GM11168 (cell line): ENCODE results near the gene CFAP99.

Experiments used
- in situ Hi-C: fragments of 300-500 bp; cut with MboI; formaldehyde crosslinking; loops from one replicate; pipeline ENCODE4 v1.12.0; 2022; ENCODE audit warnings: low sequenced_read_pairs; ENCODE audit not compliant: unreplicated experiment

CFAP99 gene

DNA sequence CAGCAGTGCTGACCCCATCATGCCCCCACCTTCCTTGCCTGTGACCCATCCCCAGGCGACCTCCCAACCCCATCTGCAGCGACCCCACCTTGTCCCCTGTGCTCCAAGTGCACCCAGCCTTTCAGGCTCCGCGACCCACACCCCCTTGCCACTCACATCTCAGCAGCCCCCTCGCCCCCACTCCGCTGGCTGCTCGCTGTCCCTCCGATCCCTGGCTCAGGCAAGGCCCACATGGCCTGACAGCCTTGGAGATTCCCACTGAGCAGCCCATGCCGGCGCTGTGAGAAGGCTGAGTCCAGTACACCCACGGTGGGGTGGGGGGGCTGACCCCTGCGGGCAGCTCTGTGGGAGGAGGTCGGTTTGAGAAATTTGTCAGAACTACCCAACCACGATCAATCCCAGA, 9.4 kb upstream of the CFAP99 start:
- in situ Hi-C loops: no loop called here

DNA sequence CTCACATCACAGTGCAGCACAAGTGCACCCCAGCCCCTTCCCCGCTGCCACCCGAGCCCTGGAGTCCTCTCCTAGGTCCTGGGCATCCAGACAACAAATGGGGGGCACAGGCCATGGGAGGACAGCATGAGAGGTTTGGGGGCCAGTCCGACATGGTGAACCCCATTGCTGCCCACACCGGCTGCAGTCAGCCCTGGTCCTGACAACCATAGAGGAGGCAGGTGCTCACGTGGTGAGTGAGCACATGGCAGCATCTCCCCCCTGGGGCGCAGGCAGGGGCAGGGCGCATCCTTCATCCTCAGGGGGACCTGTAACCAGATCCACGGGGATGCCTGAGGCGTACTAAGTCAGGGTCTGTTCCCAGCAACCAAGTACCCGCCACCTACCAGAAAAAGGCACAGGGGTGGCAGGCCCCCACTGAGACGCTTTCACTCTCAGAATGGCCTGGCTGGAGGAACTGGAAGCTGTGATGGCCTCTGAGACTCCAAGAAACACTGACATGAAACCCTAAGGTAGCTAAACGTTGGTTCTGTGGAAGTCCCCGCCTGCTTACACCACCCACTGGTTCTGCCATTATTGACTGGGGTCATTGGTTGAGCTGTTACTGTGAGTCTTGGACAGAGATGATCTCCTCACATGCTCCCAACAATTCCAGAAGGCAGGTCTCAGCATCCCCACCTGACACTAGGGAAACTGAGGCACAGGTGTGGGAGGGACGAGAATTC, 6.8 kb upstream of the CFAP99 start:
- in situ Hi-C loops: no loop called here

GRCh38 chr4:2412534-2412884, 6.2 kb upstream of the CFAP99 start:
- in situ Hi-C loops: no loop called here

DNA sequence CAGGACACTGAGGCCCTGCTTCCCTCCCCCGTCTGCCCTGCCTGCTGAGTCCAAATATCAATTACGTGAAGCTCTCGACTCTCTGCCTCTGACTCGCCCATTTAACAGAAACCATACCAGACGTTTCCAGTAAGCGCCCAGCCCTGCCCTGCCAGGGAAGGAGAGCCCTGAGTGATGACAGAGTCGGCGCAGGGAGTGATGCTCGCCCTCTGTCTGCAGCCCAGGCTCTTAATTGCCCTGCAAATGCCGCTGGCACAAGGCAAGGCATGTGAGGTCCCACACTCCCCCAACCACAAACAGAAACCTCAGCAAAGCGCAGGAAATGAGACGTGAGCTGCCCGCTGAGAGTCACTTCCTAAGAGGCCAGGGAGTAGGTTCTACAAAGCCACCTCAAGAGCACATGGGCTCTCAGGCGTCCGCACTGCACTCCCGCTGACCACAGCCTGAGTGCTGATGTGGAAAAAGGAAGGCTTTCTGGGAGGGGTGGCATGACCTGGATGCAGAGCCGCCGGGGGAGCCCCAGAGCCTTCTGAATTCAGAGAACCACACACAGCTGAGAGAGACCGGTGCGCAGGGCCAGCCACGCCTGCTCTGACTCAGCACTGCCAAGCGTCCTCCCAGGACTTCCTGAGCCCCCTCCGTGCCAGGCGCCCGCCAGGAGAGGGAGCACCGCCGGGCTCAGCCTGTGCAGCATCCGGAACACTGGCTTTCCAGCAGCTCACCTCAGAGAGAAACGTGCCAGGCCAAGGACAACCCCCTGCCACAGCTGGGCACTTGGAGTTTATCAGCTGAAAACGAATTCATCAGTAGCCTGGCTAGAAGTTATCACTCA, 5.7 kb upstream of the CFAP99 start:
- in situ Hi-C loops: no loop called here

GRCh38 chr4:2413821-2414610, 4.7 kb upstream of the CFAP99 start:
- in situ Hi-C loops: no loop called here

GRCh38 chr4:2415213-2415612, 3.5 kb upstream of the CFAP99 start:
- in situ Hi-C loops: no loop called here

DNA sequence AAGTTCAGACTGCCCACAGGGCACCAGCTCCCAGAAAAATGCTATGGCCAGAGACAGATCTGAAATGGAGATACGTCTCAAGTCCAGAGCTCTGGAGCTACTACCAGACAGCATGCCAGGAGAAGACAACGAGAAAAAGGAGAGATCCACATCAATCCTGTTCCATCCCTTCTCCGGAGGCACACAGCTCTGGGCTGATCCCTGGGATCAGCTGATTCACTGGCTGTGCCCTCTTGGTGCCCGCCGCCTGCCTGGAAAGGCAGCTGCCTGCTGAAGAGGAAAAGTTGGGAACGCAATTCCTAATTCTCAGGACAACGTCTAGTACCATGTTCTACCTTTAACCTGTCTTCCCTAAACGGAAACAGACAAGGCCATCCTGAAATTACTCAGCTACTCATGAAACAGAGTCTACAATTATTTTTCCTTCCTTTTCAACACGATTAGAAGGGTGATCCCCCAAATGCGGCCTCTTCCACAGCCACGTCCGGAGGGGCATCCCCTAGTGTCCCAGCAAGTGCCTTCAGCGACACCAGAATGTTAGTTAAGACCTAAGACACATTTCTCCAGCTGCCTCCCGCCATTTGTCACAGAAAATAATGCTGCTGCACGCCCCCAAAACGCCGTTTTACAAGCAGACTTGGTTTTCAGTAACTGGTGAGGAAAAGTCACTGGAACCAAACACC, 2.7 kb upstream of the CFAP99 start:
- in situ Hi-C loops: no loop called here

- in situ Hi-C loops: no loop called here
These were observed 2.1 kb upstream of the CFAP99 start for GRCh38 chr4:2416564-2417225.

DNA sequence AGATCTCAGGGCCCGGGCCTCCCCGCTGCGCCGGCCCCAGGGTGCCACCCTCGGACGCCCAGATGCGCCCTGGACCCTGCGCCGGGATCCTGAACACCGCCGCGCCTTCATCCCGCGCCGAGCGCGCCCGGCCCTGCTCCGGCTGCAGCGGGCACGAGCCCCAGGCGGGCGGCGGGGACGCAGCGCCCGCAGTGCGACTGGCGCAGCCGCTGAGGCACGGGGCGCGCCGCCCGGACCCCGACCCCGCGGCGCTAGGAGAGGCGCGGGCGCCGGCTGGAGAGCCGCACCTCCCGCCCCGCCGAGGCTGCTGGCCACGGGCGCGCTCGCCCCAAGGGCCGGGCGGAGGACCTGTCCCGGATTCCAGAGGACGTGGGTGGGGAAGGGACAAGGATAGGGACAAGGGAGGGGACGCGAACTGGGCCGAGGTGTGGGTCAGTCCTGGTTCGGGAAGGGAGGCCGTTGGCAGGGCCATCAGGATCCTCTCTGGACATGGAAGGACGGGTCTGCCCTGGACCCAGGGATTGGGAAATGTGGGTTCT, 1.5 kb upstream of the CFAP99 start:
- in situ Hi-C loops: no loop called here

DNA sequence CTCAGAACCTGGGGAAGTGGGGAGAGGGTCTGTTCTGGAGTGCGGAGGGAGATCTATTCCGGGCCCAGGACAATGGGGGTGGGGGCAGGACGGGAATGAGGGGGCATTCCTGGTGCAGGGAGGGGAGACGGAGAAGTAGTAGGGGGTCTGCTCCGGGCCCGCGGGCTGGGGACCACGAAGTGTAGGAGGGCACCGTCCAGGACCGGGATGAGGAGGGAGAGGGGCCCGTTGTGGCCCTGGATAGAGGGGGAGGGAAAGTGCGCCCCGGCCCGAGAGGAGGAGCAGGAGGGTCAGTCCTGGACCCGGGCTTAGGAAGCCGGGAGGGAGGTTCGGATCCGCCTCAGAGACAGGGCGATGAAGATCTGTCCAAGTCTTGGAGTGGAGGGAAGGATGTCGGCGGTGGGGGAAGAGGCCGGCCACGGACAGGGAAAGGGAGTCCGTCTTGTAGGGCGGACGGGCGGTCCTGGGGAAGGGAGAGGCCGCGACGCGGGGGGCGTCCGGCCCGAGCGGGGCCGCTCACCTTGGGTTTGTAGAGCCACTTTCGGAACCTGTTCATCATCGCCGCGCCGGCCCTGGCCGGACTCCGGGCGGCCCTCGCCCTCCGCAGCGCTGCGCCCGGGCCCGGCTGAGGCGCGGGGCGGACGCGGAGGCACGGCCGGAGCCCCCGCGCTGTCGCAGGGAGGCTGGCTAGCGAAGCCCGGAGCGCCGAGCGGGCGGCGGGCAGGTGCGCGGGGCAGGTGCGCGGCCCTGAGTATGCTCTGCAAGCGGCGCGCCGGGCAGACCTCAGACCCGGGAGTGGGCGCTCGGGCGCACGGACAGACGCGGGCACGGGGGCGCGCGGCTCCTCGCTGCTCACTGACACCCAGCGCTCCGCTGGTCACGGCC, 748 bp upstream of the CFAP99 start, which contains the start of gene ZFYVE28:
TSS of gene ZFYVE28 (minus strand) at position 881 of the 885 bp plus-strand sequence. CDS start at position 559, 322 bp downstream.
- in situ Hi-C loops: no loop called here

- in situ Hi-C loops: no loop called here
These were observed 1.1 kb downstream of the CFAP99 start for GRCh38 chr4:2419814-2420213.

- in situ Hi-C loops: no loop called here
These were observed 3.2 kb downstream of the CFAP99 start for GRCh38 chr4:2421928-2422327.

DNA sequence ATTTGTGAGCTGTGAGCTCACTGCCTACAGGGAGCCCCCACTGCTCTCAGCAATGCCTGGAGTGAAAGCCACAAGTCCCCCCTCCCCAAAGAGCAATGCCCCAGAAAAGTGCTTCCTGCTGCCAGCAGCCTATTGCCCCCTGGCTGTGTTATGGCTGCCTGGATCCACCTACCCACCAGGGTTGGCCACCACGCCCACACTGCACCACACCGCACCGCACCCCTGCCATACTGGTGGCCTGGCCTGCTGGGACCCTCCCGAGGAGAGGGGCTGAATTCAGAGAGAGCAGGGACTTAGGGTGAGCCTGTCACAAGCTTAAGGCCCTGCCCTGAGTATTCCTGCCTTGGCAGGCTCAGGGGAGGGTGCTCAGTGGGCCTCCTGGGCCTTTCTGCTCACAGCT, 4.3 kb downstream of the CFAP99 start:
- in situ Hi-C loops: no loop called here

DNA sequence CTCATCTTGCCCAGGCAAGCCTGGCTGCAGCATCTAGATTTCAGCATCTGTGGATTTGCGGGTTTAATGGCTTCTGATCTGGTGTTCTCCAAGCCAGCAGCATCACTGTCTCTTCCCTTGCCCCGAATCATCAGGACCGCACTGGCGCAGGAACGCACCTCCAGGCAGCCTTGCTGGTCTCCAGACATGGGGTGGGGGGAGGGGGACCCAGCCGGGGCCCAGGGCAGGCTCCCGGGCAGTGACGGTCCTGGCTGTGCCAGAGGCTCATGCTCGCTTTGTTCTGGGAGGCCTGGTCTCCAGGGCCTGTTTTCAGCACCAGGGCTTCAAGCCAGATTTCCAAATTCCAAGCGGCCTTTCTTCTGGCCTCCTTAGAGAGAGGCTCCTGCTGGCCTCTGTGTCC, 4.9 kb downstream of the CFAP99 start:
- in situ Hi-C loops: no loop called here

DNA sequence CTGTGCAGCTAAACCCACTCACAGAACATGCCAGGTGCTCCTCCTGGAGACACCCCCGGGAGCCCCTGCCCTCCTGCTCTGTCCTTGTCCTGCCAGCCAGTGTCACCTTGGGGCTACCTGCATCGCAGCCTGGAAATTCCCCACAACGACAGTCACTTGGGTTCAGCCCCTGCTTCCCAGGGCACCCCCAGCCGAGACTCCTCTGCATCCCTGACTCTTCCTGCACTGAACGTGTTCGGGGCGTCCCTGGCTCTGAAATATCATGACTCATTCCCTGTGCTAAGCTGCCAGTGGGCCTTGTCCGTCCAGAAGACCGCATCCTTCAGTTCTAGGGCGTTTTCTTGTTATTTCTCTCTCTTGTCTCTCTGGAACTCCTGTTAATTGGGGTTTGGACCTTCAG, 5.8 kb downstream of the CFAP99 start:
- in situ Hi-C loops: no loop called here

DNA sequence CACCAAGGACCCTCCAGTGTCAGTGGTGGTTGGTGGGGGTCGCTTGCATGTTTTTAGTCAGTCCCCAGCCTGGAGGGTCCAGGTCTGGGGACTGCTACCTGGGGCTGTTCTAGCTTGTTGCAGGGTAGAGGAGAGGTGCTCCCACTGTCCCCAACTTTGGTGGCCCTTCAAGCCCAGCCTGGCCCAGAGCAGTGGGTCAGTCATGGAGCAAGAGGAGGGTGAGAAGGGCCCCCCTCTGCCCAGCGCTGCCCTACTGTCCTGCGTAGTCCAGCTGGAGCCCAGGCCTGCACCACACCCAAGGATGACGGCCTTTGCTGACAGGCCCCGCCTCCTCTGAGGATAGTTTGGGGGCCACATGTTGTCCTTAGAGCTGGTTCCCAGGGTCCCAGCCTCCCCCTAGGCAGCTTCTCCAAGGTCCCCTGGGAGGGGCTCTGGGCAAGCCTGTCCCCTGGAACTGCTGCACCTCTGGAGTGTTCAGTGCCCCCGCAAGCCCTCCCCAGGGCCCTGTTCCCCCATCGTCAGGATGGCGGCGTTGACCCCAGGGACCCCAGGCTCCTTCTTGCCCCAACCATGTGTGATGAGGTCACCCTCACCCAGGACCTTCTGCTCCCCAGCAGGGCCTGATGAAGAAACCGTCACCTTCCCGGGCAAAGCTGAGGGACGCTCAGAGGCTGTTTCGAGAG, 6.8 kb downstream of the CFAP99 start:
- in situ Hi-C loops: no loop called here

DNA sequence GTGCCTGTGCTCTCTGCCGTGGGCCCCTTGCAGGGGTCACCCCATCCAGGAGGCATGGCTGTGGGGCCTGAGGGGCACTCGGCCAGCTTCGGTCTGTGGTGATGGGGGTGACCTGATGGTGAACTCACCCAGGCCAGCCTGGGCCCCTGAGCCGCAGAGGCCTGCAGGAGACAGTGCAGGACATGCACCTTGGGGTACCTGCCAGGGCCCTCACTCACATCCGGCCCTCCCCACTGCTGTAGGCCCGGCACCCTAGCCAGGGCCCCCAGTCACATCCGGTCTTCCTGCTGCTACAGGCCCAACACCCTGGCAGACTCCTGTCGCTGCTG, 7.3 kb downstream of the CFAP99 start:
- in situ Hi-C loops: no loop called here

DNA sequence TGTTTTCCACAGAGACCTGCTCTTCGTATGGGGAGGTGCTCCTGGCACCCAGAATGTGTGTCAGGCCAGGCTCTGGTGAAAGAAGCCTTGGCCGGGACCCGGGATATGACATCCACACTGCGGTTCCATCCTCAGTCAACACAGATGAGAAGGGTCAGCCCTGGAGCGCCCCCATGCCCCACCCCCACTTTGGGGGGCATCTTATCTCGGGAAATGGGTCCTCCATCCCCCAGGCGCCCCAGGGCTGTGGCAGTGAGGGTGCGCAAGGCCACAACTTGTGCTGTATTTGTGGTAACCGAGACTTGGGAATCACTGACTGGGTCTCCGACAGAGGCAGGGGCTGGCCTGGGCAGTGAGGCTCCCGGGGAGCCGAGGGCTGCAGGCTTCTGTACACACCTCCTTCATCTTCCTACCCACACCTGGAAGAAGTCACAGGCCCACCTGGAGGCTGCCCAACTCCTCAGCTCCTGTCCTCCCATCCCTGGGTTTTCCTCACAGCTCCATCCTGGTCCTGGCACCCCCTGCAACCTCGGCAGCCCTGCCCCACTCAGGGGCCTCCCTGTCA, 8.0 kb downstream of the CFAP99 start:
- in situ Hi-C loops: no loop called here
